ENCODE results near the gene NXN.

The NXN gene

DNA sequence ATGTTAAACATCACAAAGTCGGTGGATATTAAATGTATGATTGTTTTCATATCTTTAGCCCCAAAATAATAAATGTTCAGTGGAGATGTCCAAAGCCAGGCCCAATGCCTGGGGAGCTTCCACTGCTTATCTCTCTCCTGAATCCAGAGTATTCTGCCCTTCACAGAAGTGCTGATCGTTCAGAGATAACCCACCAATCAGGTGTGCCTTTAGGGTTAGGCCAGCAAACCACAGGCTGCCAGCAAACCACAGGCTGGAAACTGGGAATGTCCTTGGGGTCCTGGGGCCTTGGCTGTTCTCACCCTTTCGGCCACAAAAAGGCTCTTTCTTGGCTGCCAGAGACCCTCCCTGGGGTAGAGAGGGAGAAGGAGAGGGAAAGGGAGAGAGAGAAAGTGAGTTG is 33.9 kb downstream of the NXN start:
- DNase-seq (ENCODE audit: low read depth in 1 of 2, low spot score in 1 of 2): no peak
- Histone ChIP-seq H3K4me3 (replicated peaks; ENCODE audit: insufficient read depth, low read length) (no peak overlapping the region), H3K27me3 (ENCODE audit: insufficient read depth, poor library complexity, severe bottlenecking) (no peaks in the 10 kb centered on the region), H3K27ac (replicated peaks) (no peak overlapping the region)
- no peak for TF ChIP-seq GABPA (IDR thresholded peaks at IDR 0.05; ENCODE audit: low read depth)
- no peak for TF ChIP-seq SPI1 (IDR thresholded peaks at IDR 0.05; ENCODE audit: borderline replicate concordance, low read depth)
- TF ChIP-seq, protein P1, sequence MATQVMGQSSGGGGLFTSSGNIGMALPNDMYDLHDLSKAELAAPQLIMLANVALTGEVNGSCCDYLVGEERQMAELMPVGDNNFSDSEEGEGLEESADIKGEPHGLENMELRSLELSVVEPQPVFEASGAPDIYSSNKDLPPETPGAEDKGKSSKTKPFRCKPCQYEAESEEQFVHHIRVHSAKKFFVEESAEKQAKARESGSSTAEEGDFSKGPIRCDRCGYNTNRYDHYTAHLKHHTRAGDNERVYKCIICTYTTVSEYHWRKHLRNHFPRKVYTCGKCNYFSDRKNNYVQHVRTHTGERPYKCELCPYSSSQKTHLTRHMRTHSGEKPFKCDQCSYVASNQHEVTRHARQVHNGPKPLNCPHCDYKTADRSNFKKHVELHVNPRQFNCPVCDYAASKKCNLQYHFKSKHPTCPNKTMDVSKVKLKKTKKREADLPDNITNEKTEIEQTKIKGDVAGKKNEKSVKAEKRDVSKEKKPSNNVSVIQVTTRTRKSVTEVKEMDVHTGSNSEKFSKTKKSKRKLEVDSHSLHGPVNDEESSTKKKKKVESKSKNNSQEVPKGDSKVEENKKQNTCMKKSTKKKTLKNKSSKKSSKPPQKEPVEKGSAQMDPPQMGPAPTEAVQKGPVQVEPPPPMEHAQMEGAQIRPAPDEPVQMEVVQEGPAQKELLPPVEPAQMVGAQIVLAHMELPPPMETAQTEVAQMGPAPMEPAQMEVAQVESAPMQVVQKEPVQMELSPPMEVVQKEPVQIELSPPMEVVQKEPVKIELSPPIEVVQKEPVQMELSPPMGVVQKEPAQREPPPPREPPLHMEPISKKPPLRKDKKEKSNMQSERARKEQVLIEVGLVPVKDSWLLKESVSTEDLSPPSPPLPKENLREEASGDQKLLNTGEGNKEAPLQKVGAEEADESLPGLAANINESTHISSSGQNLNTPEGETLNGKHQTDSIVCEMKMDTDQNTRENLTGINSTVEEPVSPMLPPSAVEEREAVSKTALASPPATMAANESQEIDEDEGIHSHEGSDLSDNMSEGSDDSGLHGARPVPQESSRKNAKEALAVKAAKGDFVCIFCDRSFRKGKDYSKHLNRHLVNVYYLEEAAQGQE (IDR thresholded peaks at IDR 0.05; ENCODE audit: insufficient replicate concordance, low read depth): no peak
- no peak for TF ChIP-seq POLR2AphosphoS5 (IDR thresholded peaks at IDR 0.05; ENCODE audit: low read depth)
- TF ChIP-seq, protein P2, sequence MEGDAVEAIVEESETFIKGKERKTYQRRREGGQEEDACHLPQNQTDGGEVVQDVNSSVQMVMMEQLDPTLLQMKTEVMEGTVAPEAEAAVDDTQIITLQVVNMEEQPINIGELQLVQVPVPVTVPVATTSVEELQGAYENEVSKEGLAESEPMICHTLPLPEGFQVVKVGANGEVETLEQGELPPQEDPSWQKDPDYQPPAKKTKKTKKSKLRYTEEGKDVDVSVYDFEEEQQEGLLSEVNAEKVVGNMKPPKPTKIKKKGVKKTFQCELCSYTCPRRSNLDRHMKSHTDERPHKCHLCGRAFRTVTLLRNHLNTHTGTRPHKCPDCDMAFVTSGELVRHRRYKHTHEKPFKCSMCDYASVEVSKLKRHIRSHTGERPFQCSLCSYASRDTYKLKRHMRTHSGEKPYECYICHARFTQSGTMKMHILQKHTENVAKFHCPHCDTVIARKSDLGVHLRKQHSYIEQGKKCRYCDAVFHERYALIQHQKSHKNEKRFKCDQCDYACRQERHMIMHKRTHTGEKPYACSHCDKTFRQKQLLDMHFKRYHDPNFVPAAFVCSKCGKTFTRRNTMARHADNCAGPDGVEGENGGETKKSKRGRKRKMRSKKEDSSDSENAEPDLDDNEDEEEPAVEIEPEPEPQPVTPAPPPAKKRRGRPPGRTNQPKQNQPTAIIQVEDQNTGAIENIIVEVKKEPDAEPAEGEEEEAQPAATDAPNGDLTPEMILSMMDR (IDR thresholded peaks at IDR 0.05; ENCODE audit: insufficient read depth, low read length): no peak

DNA sequence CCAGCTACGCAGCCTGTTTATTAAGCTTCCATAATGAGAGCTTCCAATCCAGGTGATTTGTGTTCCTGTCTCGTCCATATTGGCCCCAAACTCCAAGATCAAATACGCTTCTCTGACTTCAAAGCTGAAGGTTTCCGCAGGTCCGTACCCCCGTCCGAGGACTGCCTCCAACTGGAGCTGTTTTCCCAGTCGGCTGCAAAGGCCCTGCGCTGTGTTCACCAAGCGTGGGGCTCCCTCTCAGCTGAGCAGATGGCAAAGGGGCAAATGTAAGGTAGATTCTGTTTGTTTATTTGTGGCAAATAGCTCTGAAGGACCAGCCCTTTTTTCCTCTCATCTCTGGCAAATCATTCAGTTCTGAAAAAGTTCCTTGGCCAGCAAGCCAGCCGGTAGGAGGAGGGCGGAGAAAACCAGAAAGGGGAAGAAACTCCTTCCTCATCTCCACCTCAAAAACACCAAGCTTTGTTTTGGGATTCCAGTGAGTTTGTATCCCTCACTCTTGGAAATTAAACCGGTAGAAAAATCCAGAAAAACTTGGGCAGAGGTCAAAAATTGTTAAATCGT is 35.2 kb downstream of the NXN start:
- Histone ChIP-seq H3K27ac (replicated peaks) (no peak overlapping the region), H3K4me3 (replicated peaks; ENCODE audit: insufficient read depth, low read length) (no peak overlapping the region), H3K27me3 (ENCODE audit: insufficient read depth, poor library complexity, severe bottlenecking) (no peaks in the 10 kb centered on the region)
- TF ChIP-seq, protein P2 (IDR thresholded peaks at IDR 0.05; ENCODE audit: insufficient read depth, low read length): no peak
- TF ChIP-seq SPI1 (IDR thresholded peaks at IDR 0.05; ENCODE audit: borderline replicate concordance, low read depth) (no peak), POLR2AphosphoS5 (IDR thresholded peaks at IDR 0.05; ENCODE audit: low read depth) (no peak), GABPA (IDR thresholded peaks at IDR 0.05; ENCODE audit: low read depth) (no peak)
- TF ChIP-seq, protein P1 (IDR thresholded peaks at IDR 0.05; ENCODE audit: insufficient replicate concordance, low read depth): no peak
- DNase-seq (ENCODE audit: low read depth in 1 of 2, low spot score in 1 of 2): peak in 1 of 2 experiments; percentile 39

DNA sequence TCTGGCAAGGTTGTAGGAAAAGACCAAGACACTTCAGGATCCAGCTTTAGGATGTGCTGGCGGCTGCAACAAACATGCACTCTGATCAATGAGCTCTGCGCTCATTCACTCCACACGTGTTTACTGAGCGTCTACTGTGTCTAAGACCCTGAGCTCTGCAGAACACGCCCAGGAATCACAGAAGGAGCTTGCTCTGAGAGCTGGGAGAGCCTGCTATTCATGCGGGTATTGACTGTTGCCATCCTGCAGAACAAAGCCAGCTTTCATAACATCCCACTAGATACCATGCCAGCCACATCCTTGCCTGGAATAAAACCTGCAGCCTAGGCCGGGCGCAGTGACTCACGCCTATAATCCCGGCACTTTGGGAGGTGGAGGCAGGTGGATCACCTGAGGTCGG is 44.1 kb downstream of the NXN start:
- H3K27me3 ChIP-seq (ENCODE audit: insufficient read depth, poor library complexity, severe bottlenecking): no peaks in the 10 kb centered on the region
- no peak overlapping the region for H3K27ac ChIP-seq (replicated peaks)
- DNase-seq (ENCODE audit: low read depth in 1 of 2, low spot score in 1 of 2): no peak
- no peak overlapping the region for H3K4me3 ChIP-seq (replicated peaks; ENCODE audit: insufficient read depth, low read length)
- TF ChIP-seq GABPA (IDR thresholded peaks at IDR 0.05; ENCODE audit: low read depth) (no peak), SPI1 (IDR thresholded peaks at IDR 0.05; ENCODE audit: borderline replicate concordance, low read depth) (no peak), POLR2AphosphoS5 (IDR thresholded peaks at IDR 0.05; ENCODE audit: low read depth) (no peak)
- TF ChIP-seq, protein P2 (IDR thresholded peaks at IDR 0.05; ENCODE audit: insufficient read depth, low read length): no peak
- TF ChIP-seq, protein P1 (IDR thresholded peaks at IDR 0.05; ENCODE audit: insufficient replicate concordance, low read depth): no peak

Data from HL-60 (cell line).